ENCODE results near the gene UCK2. TPM values are rescaled to one million over a fixed set of nuclear protein-coding genes. Genes with fewer than 3 reads are reported as not detected.

Gene UCK2
- total RNA-seq, 1 donor from 2014 or later, result 49.8 TPM

DNA sequence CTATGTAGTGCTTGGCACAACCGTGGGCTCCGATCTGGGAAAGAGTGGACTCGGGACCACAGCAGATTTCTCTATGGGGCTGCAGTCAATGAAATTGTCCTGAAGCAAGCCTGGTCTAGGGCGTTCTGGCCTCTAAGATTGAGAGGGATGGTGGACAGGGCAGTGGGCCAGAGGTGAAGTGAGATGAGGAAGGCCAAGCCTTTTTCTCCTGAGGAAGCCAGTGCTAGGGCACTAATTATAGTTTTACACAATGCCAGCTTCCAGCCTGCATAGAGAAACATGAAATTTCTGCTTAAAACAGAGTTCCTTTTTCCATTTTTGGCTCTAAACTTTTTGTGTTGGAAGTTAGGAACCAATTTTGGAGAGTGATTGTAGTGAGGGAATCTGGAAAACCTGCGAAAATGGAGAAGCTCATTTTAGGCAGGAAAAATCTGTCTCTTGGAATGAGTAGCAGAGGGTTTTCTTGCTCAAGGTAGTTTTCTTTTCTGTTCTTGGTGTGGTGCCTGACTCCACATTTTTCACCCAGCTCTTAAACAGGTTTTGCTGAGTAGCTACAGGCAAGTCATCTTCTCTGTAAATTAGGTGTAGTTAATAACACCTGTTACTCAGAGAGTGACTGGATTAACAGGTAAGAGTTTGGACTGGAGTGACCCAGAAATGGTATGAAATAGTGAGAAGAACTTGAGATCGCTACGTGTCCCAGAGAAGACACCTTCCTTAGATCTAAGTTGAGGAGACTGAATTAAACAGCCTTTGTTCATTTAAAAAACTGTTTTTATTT lies 22.1 kb downstream of the UCK2 start:
- no peak for TF ChIP-seq CTCF (IDR thresholded peaks at IDR 0.05)
- DNase-seq (ENCODE audit: extremely low spot score, unreplicated experiment), result no peak
- Mint-ChIP-seq H3K27ac (ENCODE audit: unreplicated experiment) (peak overlapping the region; percentile 21), H3K4me1 (ENCODE audit: unreplicated experiment) (peaks cover 50% of the 10 kb centered on the region), H3K9me3 (ENCODE audit: unreplicated experiment) (no peaks in the 10 kb centered on the region), H3K4me3 (ENCODE audit: unreplicated experiment) (no peak overlapping the region), H3K27me3 (ENCODE audit: unreplicated experiment) (no peaks in the 10 kb centered on the region), H3K36me3 (ENCODE audit: unreplicated experiment) (peaks cover 3% of the 10 kb centered on the region)

- H3K27ac Mint-ChIP-seq (ENCODE audit: unreplicated experiment), result peak overlapping the region; percentile 78
- no peak for DNase-seq (ENCODE audit: extremely low spot score, unreplicated experiment)
- peaks cover 61% of the 10 kb centered on the region for H3K4me1 Mint-ChIP-seq (ENCODE audit: unreplicated experiment)
- no peak overlapping the region for H3K4me3 Mint-ChIP-seq (ENCODE audit: unreplicated experiment)
- peaks cover 3% of the 10 kb centered on the region for H3K36me3 Mint-ChIP-seq (ENCODE audit: unreplicated experiment)
- no peak for TF ChIP-seq CTCF (IDR thresholded peaks at IDR 0.05)
- no peaks in the 10 kb centered on the region for H3K27me3 Mint-ChIP-seq (ENCODE audit: unreplicated experiment)
- no peaks in the 10 kb centered on the region for H3K9me3 Mint-ChIP-seq (ENCODE audit: unreplicated experiment)
Measured at GRCh38 chr1:165851034-165851658, 23.7 kb downstream of the UCK2 start.

DNA sequence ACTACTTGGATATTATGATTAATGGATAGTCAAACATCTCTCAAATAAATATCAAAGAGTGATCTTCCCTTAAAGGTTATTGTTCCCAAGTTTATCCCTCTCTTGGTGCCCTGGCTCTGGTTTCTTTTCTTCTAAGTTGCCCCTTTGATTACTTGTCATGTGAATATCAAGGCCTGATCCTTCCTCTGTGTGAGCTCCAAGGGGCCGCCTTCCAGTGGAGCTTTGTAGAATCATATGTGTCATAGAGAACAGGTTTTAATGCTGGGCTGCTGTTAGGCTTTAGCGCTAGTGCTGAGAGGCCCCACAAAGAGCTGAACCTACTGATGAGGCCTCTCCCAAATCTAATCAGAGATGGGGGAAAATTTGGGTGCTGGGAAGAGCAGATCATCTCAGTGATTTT lies 25.5 kb downstream of the UCK2 start:
- peaks cover 3% of the 10 kb centered on the region for H3K36me3 Mint-ChIP-seq (ENCODE audit: unreplicated experiment)
- H3K4me3 Mint-ChIP-seq (ENCODE audit: unreplicated experiment), result no peak overlapping the region
- no peaks in the 10 kb centered on the region for H3K27me3 Mint-ChIP-seq (ENCODE audit: unreplicated experiment)
- TF ChIP-seq CTCF (IDR thresholded peaks at IDR 0.05), result no peak
- peak overlapping the region; percentile 92 for H3K27ac Mint-ChIP-seq (ENCODE audit: unreplicated experiment)
- H3K9me3 Mint-ChIP-seq (ENCODE audit: unreplicated experiment), result no peaks in the 10 kb centered on the region
- peaks cover 73% of the 10 kb centered on the region for H3K4me1 Mint-ChIP-seq (ENCODE audit: unreplicated experiment)
- DNase-seq (ENCODE audit: extremely low spot score, unreplicated experiment), result no peak

DNA sequence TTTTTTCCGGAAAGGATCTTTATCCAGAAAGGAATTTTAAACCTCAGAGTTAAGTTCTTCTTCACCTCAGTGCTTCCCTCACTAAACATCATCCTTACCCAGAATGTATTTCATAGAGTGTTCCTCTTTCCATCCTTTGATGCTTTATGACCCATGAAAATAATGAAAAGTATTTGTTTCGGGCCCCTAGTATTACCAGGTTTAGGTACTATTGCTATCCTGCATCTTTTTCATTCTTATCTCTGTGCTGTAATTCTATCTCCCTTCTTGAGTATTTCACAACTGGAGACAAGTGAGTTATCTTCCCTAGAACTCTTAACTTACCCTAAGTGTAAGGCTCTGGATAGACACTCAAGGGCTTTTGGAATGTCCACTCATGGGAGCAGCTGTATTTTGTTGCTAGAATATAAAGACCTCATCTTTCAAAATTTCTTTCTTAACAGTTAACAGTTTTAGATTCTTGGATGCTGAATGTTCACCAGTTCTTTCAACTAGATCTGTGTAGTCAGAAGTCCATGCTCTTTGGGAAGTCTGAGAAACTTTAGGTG lies 26.2 kb downstream of the UCK2 start:
- peaks cover 80% of the 10 kb centered on the region for H3K4me1 Mint-ChIP-seq (ENCODE audit: unreplicated experiment)
- no peaks in the 10 kb centered on the region for H3K9me3 Mint-ChIP-seq (ENCODE audit: unreplicated experiment)
- TF ChIP-seq CTCF (IDR thresholded peaks at IDR 0.05), result no peak
- H3K27me3 Mint-ChIP-seq (ENCODE audit: unreplicated experiment), result no peaks in the 10 kb centered on the region
- H3K4me3 Mint-ChIP-seq (ENCODE audit: unreplicated experiment), result peak overlapping the region; percentile 7
- peak overlapping the region; percentile 92 for H3K27ac Mint-ChIP-seq (ENCODE audit: unreplicated experiment)
- peaks cover 3% of the 10 kb centered on the region for H3K36me3 Mint-ChIP-seq (ENCODE audit: unreplicated experiment)
- DNase-seq (ENCODE audit: extremely low spot score, unreplicated experiment), result no peak

Data from osteocyte (in vitro differentiated cells).